SJSA1 (cell line): ENCODE data around the gene SLC6A16. TPM values are rescaled to one million over a fixed set of nuclear protein-coding genes. Genes with fewer than 3 reads are reported as not detected.
"Not testable (repeated sequence)": the region's sequence is repeated elsewhere in the genome, so short reads cannot be mapped to it uniquely, and the experiment has no call there.

ENCODE experiments used
- DNase-seq, 2 experiments: peaks; one replicate each; pipeline ENCODE4 v3.0.0-alpha.2; 2015 to 2020; ENCODE audit warnings: low spot score in 2 of 2, low read depth in 1 of 2
- H3K27ac ChIP-seq: fragments of 250-450 bp; sonication (Bioruptor Pico); 2 replicates; pipeline ENCODE4 v1.5.1; 2020; ENCODE audit warnings: mild to moderate bottlenecking, moderate library complexity
- H3K27me3 ChIP-seq: fragments of 250-450 bp; sonication (Bioruptor Pico); replicated peaks from 2 replicates; pipeline ENCODE4 v1.5.1; 2020; ENCODE audit warnings: mild to moderate bottlenecking, moderate library complexity
- H3K36me3 ChIP-seq: fragments of 250-450 bp; sonication (Bioruptor Pico); 2 replicates; pipeline ENCODE4 v1.5.1; 2020; ENCODE audit warnings: mild to moderate bottlenecking
- H3K4me1 ChIP-seq: fragments of 250-450 bp; sonication (Bioruptor Pico); replicated peaks from 2 replicates; pipeline ENCODE4 v1.6.1; 2021; ENCODE audit warnings: mild to moderate bottlenecking
- H3K4me3 ChIP-seq: fragments of 250-450 bp; sonication (Bioruptor Pico); 2 replicates; pipeline ENCODE4 v1.5.1; 2020; ENCODE audit warnings: mild to moderate bottlenecking
- H3K9me3 ChIP-seq: fragments of 250-450 bp; sonication (Bioruptor Pico); replicated peaks from 2 replicates; pipeline ENCODE4 v1.5.1; 2020; ENCODE audit warnings: mild to moderate bottlenecking
- total RNA-seq: library from RNA; depleted of rRNA; stranded (reverse); fragments of >200 nt; shearing (Covaris generic); gene quantifications from 2 replicates; pipeline ENCODE4 v1.2.3, GENCODE V29; 2014

The SLC6A16 gene
- total RNA-seq, 1 experiment from 2014 or later: not detected

GRCh38 chr19:49331187-49331586 lies 6.2 kb upstream of the SLC6A16 start:
- not testable (repeated sequence) for H3K4me3 ChIP-seq, H3K27ac ChIP-seq, H3K36me3 ChIP-seq, H3K4me1 ChIP-seq, H3K27me3 ChIP-seq, DNase-seq, H3K9me3 ChIP-seq

GRCh38 chr19:49328741-49329140 lies 3.8 kb upstream of the SLC6A16 start:
- Histone ChIP-seq H3K4me1 (no peaks in the 10 kb centered on the region), H3K9me3 (no peaks in the 10 kb centered on the region), H3K4me3 (no peak overlapping the region), H3K27me3 (no peaks in the 10 kb centered on the region), H3K36me3 (no peaks in the 10 kb centered on the region), H3K27ac (no peak overlapping the region)
- DNase-seq: no peak

GRCh38 chr19:49327878-49328544 lies 3.0 kb upstream of the SLC6A16 start:
- Histone ChIP-seq H3K9me3 (no peaks in the 10 kb centered on the region), H3K4me1 (no peaks in the 10 kb centered on the region), H3K4me3 (no peak overlapping the region), H3K27me3 (no peaks in the 10 kb centered on the region), H3K36me3 (no peaks in the 10 kb centered on the region), H3K27ac (no peak overlapping the region)
- DNase-seq: no peak

GRCh38 chr19:49326165-49326704 lies 1.2 kb upstream of the SLC6A16 start:
- Histone ChIP-seq H3K36me3 (no peaks in the 10 kb centered on the region), H3K27ac (no peak overlapping the region), H3K4me1 (no peaks in the 10 kb centered on the region), H3K9me3 (no peaks in the 10 kb centered on the region), H3K4me3 (no peak overlapping the region), H3K27me3 (no peaks in the 10 kb centered on the region)
- no peak for DNase-seq

- DNase-seq: peak in 1 of 2 experiments; percentile 22
- H3K9me3 ChIP-seq, H3K27me3 ChIP-seq, H3K4me1 ChIP-seq, H3K27ac ChIP-seq, H3K36me3 ChIP-seq, H3K4me3 ChIP-seq: not testable (repeated sequence)
Measured at GRCh38 chr19:49325756-49326155, 765 bp upstream of the SLC6A16 start.

GRCh38 chr19:49318296-49318695 lies 6.7 kb downstream of the SLC6A16 start:
- Histone ChIP-seq H3K27ac (no peak overlapping the region), H3K4me1 (no peaks in the 10 kb centered on the region), H3K9me3 (no peaks in the 10 kb centered on the region), H3K36me3 (no peaks in the 10 kb centered on the region), H3K4me3 (no peak overlapping the region), H3K27me3 (0 out of 2 replicates have a peak, but pooled peaks cover 3% of the 10 kb centered on the region)
- no peak for DNase-seq

- Histone ChIP-seq H3K27me3 (0 out of 2 replicates have a peak, but pooled peaks cover 3% of the 10 kb centered on the region), H3K4me1 (no peaks in the 10 kb centered on the region), H3K36me3 (no peaks in the 10 kb centered on the region), H3K27ac (no peak overlapping the region), H3K9me3 (no peaks in the 10 kb centered on the region), H3K4me3 (no peak overlapping the region)
- no peak for DNase-seq
Measured at GRCh38 chr19:49316284-49316683, 8.7 kb downstream of the SLC6A16 start.

GRCh38 chr19:49315111-49315510 lies 9.9 kb downstream of the SLC6A16 start:
- Histone ChIP-seq H3K4me3 (no peak overlapping the region), H3K27me3 (0 out of 2 replicates have a peak, but pooled peaks cover 3% of the 10 kb centered on the region), H3K27ac (no peak overlapping the region), H3K36me3 (no peaks in the 10 kb centered on the region), H3K9me3 (no peaks in the 10 kb centered on the region), H3K4me1 (no peaks in the 10 kb centered on the region)
- no peak for DNase-seq

- no peaks in the 10 kb centered on the region for H3K4me1 ChIP-seq
- H3K27ac ChIP-seq: no peak overlapping the region
- H3K9me3 ChIP-seq: no peaks in the 10 kb centered on the region
- peak in 1 of 2 experiments; percentile 8 for DNase-seq
- H3K36me3 ChIP-seq: no peaks in the 10 kb centered on the region
- no peak overlapping the region for H3K4me3 ChIP-seq
- H3K27me3 ChIP-seq: no peaks in the 10 kb centered on the region
Measured at GRCh38 chr19:49309087-49309486, 15.9 kb downstream of the SLC6A16 start.

GRCh38 chr19:49306734-49307133 lies 18.3 kb downstream of the SLC6A16 start:
- not testable (repeated sequence) for H3K4me1 ChIP-seq, H3K27ac ChIP-seq, H3K27me3 ChIP-seq, H3K36me3 ChIP-seq, H3K4me3 ChIP-seq, H3K9me3 ChIP-seq
- DNase-seq: peak in 1 of 2 experiments; percentile 5

- Histone ChIP-seq H3K4me3 (no peak overlapping the region), H3K27ac (no peak overlapping the region), H3K27me3 (no peaks in the 10 kb centered on the region; the same call in 1 of the 2 replicates), H3K9me3 (no peaks in the 10 kb centered on the region), H3K4me1 (0 out of 2 replicates have a peak, but pooled peaks cover 3% of the 10 kb centered on the region), H3K36me3 (no peaks in the 10 kb centered on the region)
- peak in 1 of 2 experiments; percentile 33 for DNase-seq
Measured at GRCh38 chr19:49301866-49302252, 23.1 kb downstream of the SLC6A16 start.

- Histone ChIP-seq H3K27ac (no peak overlapping the region), H3K36me3 (no peaks in the 10 kb centered on the region), H3K27me3 (no peaks in the 10 kb centered on the region; the same call in 1 of the 2 replicates), H3K4me3 (no peak overlapping the region), H3K4me1 (0 out of 2 replicates have a peak, but pooled peaks cover 3% of the 10 kb centered on the region), H3K9me3 (no peaks in the 10 kb centered on the region)
- DNase-seq: peak; percentile 27 to 70
Measured at GRCh38 chr19:49301165-49301865, 23.7 kb downstream of the SLC6A16 start.

GRCh38 chr19:49298653-49299052 lies 26.3 kb downstream of the SLC6A16 start:
- not testable (repeated sequence) for H3K4me3 ChIP-seq, H3K4me1 ChIP-seq, H3K27me3 ChIP-seq, H3K9me3 ChIP-seq, H3K27ac ChIP-seq, H3K36me3 ChIP-seq
- DNase-seq: peak in 1 of 2 experiments; percentile 8

GRCh38 chr19:49297403-49297802 lies 27.6 kb downstream of the SLC6A16 start:
- Histone ChIP-seq H3K4me1 (0 out of 2 replicates have a peak, but pooled peaks cover 3% of the 10 kb centered on the region), H3K36me3 (no peaks in the 10 kb centered on the region), H3K27me3 (no peaks in the 10 kb centered on the region; the same call in 1 of the 2 replicates), H3K27ac (no peak overlapping the region), H3K4me3 (no peak overlapping the region), H3K9me3 (no peaks in the 10 kb centered on the region)
- no peak for DNase-seq
